SKM-1 (cell line): ENCODE measurements around the gene GUCD1.
A peak's percentile ranks its signal among the peaks of the same experiment; 100 is the strongest.
"Not testable (repeated sequence)": the region's sequence is repeated elsewhere in the genome, so short reads cannot be mapped to it uniquely, and the experiment has no call there.

ENCODE experiments used
- DNase-seq: peaks from one replicate; lab custom pipeline; 2025; ENCODE audit not compliant: unreplicated experiment; lab: John Stamatoyannopoulos, UW

The GUCD1 gene

DNA sequence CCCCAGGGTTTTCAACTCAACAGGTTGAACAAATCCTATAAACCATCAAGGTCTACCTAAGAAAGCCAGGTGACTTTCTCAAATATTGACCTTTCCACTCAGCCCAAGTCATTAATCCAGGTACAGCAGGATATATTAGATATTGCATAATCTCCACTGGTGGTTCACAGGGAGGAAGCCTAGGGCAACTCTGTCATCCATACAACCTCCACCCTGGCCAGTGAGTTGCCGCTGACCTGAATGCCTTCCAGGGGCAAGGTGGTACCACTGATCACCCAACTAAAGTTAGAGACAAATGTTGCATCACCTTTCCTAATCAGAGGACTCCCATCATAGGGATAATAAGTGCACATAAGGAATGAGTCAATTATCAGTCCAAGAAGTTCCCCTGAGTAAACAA, 22.9 kb downstream of the GUCD1 start:
- no peak for DNase-seq

DNA sequence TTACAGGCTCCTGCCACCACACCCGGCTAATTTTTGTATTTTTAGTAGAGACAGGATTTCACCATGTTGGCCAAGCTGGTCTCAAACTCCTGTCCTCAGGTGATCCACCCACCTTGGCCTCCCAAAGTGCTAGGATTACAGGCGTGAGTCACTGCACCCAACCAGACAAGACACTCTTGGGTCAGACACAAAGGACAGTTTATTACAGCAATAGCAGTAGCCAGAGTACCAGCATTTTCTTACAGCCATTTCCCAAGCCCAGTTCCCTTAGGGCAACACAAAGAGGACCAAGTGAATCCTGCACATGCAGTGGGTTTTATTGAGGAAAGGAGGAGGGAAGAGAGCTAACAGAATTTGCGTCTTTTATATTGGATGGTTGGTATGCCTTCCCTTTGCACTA, 24.0 kb downstream of the GUCD1 start:
- DNase-seq = not testable (repeated sequence)

- no peak for DNase-seq
These were observed 25.0 kb downstream of the GUCD1 start for GRCh38 chr22:24529898-24530297.

- DNase-seq = no peak
These were observed 28.7 kb downstream of the GUCD1 start for GRCh38 chr22:24526191-24526590.

- DNase-seq = peak; percentile 75
These were observed 29.4 kb downstream of the GUCD1 start for GRCh38 chr22:24525416-24526037.

GRCh38 chr22:24523873-24524272, 31.1 kb downstream of the GUCD1 start:
- DNase-seq = no peak

GRCh38 chr22:24521791-24522245, 33.1 kb downstream of the GUCD1 start:
- DNase-seq = peak; percentile 27

DNA sequence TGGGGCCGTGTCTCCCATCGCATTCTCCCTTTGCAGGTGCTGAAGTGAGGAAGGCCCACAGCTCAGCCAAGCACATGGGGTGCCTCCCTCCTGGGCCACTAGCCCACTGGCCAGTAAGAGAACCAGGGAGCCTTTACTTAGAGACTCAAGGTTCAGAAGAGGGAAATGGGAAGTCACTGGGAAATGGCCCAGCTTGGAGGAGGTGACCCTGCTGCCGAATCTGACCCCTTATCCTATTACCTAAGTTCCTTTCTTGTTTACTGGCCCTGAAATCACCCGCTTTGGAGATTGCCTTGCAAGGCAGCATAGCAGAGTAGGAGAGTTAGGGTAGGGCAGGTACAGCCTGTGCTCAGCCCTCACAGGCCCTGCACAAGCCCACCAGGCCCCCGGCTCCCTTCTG, 35.4 kb downstream of the GUCD1 start:
- no peak for DNase-seq

GRCh38 chr22:24518771-24519485, 36.0 kb downstream of the GUCD1 start:
- DNase-seq = no peak

- no peak for DNase-seq
These were observed 36.7 kb downstream of the GUCD1 start for GRCh38 chr22:24518228-24518627.

- DNase-seq = no peak
These were observed 37.5 kb downstream of the GUCD1 start for GRCh38 chr22:24517446-24517845.

- no peak for DNase-seq
These were observed 38.6 kb downstream of the GUCD1 start for GRCh38 chr22:24516301-24516737.

DNA sequence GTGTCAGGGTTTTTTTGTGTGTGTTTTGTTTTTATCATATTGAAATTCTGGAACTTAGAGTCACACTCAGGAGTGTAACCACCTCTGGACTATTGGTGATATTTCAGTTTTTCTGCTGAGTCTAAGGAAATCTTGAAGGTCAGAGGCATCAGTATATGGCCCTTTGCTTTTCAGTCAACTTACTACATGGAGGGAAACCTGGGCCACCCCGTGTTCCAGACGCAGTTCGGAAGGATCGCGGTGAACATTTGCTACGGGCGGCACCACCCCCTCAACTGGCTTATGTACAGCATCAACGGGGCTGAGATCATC, 40.0 kb downstream of the GUCD1 start:
- no peak for DNase-seq

DNA sequence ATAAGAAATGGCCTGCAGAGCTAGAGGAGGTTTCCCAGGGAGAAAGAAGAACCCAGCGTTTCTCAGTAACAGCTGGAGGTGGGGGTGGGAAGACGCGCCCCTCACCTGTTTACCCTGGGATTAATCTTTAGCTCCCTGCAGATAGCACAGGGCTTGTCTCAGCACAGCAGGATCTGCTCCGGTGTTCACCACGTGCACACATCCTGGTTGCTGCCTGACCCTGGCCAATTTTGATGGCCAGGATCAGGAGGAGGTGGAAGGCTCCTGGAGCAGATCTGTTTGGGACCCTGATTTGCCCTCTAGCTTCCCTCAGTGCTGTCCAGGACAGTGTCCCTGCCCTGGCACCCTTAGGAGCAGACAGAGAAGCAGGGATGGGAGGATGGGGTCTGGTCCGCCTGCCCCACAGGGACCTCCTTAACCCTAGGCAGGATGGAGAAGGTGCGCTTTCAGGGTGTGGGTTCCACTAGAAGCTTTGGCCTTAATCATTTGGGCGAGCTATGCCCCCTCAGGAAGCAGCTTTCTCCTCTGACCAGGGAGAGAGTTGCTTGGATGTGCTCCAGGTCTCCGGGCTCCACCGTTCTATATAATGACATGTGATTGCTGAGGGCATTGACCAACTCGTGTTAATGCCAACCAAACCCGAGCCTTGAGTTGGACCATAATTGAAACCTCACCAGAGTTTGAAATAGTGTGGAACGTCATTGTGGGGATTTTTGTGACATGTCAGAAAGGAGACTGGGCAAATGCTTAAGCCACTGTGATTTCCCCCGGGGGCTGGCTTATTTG, 40.5 kb downstream of the GUCD1 start:
- DNase-seq = no peak

DNA sequence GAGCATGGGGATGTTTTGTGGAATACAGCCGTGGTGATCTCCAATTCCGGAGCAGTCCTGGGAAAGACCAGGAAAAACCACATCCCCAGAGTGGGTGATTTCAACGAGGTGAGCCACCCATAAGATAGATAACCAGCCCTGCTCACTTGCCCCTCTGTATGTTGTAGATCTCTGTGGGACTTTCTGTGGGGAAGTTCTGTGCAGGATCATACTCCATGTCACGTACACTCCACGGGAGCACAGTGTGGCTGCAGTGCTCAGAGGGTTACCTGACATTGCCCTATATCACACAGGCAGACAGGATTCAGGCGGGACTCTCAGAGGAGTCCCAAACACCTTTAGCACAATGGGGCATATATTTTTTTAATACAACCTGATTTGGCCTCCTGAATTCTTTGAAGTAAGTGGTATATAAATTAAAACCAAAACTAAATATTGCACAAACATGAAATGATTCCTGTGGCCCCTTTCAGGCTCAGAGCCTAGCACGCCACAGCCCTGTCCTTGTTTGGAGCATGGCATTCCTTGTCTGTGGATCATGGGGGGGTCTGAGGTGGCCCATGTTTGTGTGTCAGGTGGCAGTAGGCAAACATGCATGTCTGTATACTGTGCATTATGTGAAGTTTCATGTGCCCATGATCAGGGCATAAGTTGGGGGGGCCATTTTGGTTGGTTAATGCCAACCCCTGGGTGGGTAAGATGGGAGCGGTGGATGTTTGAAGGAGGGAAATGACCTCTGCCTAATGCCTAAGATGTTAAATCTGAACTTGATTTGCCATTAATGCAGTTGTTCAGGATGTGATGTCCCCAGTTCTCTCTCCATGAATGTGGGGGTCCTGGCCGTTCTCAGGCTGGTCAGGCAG, 41.3 kb downstream of the GUCD1 start:
- no peak for DNase-seq

DNA sequence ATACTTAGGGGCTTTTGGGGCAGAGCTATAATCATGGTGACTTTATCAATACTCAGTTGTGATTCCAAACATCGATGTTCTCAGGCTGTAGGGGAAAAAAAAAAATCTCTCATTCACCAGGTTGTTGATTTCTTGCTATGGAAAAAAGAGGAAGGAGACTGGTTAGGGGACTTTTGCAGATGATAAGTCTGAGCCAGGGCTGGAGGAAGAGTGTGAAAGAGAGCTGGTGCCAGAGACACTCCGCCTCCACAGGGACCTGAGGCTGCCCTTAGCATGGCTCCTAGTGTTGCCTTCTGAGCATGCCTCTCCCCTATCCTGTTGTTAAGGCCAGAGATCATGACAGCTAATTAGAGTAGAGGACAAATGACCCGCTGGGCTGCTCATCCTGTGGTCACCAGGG, 42.9 kb downstream of the GUCD1 start:
- DNase-seq = peak; percentile 85

DNA sequence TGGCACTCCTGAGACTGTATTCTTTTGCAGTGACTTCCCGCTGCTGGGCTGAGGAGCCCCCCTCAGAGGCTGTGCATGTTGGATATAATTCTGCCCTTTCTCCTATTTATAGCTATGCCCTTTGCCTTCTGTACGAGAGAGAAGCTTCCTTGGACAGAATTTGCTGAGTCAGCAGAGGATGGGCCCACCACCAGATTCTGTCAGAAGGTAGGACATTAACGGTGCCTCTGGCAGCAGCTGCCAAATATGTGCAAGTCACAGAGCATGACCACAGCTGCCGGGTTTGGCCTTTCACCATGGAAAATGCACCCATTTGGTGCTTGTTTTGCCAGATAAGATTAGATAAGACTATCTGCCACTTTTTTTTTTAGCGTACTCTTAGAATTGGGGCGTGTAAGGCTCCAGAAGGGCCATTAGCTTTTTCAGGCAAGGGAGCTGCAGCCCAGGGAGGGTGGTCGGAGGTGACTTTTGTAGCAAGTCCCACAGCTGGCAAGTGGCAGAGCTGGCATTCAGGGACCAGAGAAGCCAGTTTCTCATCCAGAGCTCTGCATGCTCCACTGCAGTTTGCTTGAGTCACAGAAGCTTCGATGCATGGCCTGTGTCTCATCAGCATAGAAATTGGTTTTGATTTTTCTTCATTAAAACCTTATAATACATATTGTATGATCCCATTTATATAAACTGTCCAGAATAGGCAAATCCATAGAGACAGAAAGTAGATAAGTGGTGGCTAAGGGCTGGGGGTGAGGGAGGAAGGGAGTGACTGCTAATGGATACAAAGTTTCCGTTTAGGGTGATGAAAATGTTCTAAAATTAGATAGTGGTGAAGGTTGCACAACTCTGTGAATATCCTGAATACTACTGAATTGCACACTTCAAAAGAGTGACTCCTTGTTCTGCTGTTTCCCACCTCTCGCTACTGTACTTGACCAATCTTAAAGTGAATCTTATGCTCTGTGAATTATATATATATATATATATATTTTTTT, 44.0 kb downstream of the GUCD1 start:
- DNase-seq = peak; percentile 96

GRCh38 chr22:24507716-24508115, 47.2 kb downstream of the GUCD1 start:
- no peak for DNase-seq

GRCh38 chr22:24506802-24507438, 48.0 kb downstream of the GUCD1 start:
- DNase-seq = no peak
